ENCODE data around the gene ALDH6A1.

Gene ALDH6A1

GRCh38 chr14:74065746-74066575 lies 18.3 kb downstream of the ALDH6A1 start:
- 0 out of 2 replicates have a peak, but pooled peaks cover 3% of the 10 kb centered on the region for H3K4me1 ChIP-seq (ENCODE audit: control insufficient read depth, insufficient read depth, low read length)
- H3K4me3 ChIP-seq (ENCODE audit: low read depth, low read length), result no peak overlapping the region
- CTCF ChIA-PET, result no interaction called here
- POLR2A ChIA-PET, result interaction anchor here (1.8 kb wide), 1 partner anchor 18 kb away, joined by 6 read pairs; the partner anchor contains the start of gene ALDH6A1
- no peak for TF ChIP-seq TCF7L2 (IDR thresholded peaks at IDR 0.05; ENCODE audit: borderline replicate concordance, low read depth, low read length)
- TF ChIP-seq WT1 (tag by site-specific recombination; IDR thresholded peaks at IDR 0.05), result no peak
- TF ChIP-seq FEZF1 (tag by site-specific recombination; IDR thresholded peaks at IDR 0.05), result no peak
- no peak for TF ChIP-seq ZNF18 (tag by site-specific recombination; IDR thresholded peaks at IDR 0.05)
- no peak for TF ChIP-seq ZNF747 (tag by site-specific recombination; IDR thresholded peaks at IDR 0.05)
- H3K27ac ChIP-seq (ENCODE audit: extremely low read depth, low read depth, low read length), result no peak overlapping the region
- peaks cover 24 to 34% of the 10 kb centered on the region in 2 experiments for H3K36me3 ChIP-seq (ENCODE audit: control insufficient read depth in 2 of 2, insufficient read depth in 1 of 2, low read length in 2 of 2)
- H3K9me3 ChIP-seq (ENCODE audit: control insufficient read depth, insufficient read depth, low read depth, low read length), result no peaks in the 10 kb centered on the region

- Histone ChIP-seq H3K9me3 (ENCODE audit: control insufficient read depth, insufficient read depth, low read depth, low read length) (no peaks in the 10 kb centered on the region), H3K4me3 (ENCODE audit: low read depth, low read length) (no peak overlapping the region), H3K36me3 (ENCODE audit: control insufficient read depth in 2 of 2, insufficient read depth in 1 of 2, low read length in 2 of 2) (peaks cover 24 to 34% of the 10 kb centered on the region in 2 experiments), H3K4me1 (ENCODE audit: control insufficient read depth, insufficient read depth, low read length) (0 out of 2 replicates have a peak, but pooled peaks cover 3% of the 10 kb centered on the region), H3K27ac (ENCODE audit: extremely low read depth, low read depth, low read length) (no peak overlapping the region)
- ChIA-PET CTCF (no interaction called here), POLR2A (no interaction called here)
- no peak for TF ChIP-seq KLF17 (tag by site-specific recombination; IDR thresholded peaks at IDR 0.05)
- no peak for TF ChIP-seq GLI4 (tag by site-specific recombination; IDR thresholded peaks at IDR 0.05)
- TF ChIP-seq ZNF423 (tag by site-specific recombination; IDR thresholded peaks at IDR 0.05), result no peak
- TF ChIP-seq ZNF830 (tag by site-specific recombination; IDR thresholded peaks at IDR 0.05; ENCODE audit: low read depth), result no peak
Measured at GRCh38 chr14:74064883-74065282, 19.4 kb downstream of the ALDH6A1 start.

GRCh38 chr14:74064426-74064825 lies 19.8 kb downstream of the ALDH6A1 start:
- Histone ChIP-seq H3K36me3 (ENCODE audit: control insufficient read depth in 2 of 2, insufficient read depth in 1 of 2, low read length in 2 of 2) (peaks cover 24 to 34% of the 10 kb centered on the region in 2 experiments), H3K9me3 (ENCODE audit: control insufficient read depth, insufficient read depth, low read depth, low read length) (no peaks in the 10 kb centered on the region), H3K4me3 (ENCODE audit: low read depth, low read length) (no peak overlapping the region), H3K27ac (ENCODE audit: extremely low read depth, low read depth, low read length) (no peak overlapping the region), H3K4me1 (ENCODE audit: control insufficient read depth, insufficient read depth, low read length) (0 out of 2 replicates have a peak, but pooled peaks cover 3% of the 10 kb centered on the region)
- POLR2A ChIA-PET, result no interaction called here
- CTCF ChIA-PET, result no interaction called here
- TF ChIP-seq ZBTB21 (tag by site-specific recombination; IDR thresholded peaks at IDR 0.05) (no peak), SP7 (tag by site-specific recombination; IDR thresholded peaks at IDR 0.05) (no peak), ZNF311 (tag by site-specific recombination; IDR thresholded peaks at IDR 0.05; ENCODE audit: borderline replicate concordance) (no peak), BCL11B (tag by site-specific recombination; IDR thresholded peaks at IDR 0.05; ENCODE audit: low read depth) (no peak), ZNF777 (tag by site-specific recombination; IDR thresholded peaks at IDR 0.05; ENCODE audit: borderline replicate concordance) (no peak)

GRCh38 chr14:74062809-74063150 lies 21.5 kb downstream of the ALDH6A1 start:
- POLR2A ChIA-PET, result no interaction called here
- no peak overlapping the region for H3K27ac ChIP-seq (ENCODE audit: extremely low read depth, low read depth, low read length)
- TF ChIP-seq ZNF791 (tag by site-specific recombination; IDR thresholded peaks at IDR 0.05), result no peak
- TF ChIP-seq ZNF146 (tag by site-specific recombination; IDR thresholded peaks at IDR 0.05), result no peak
- no peak for TF ChIP-seq ZNF398 (tag by site-specific recombination; IDR thresholded peaks at IDR 0.05)
- TF ChIP-seq ZNF10 (tag by site-specific recombination; IDR thresholded peaks at IDR 0.05), result no peak
- no peak for TF ChIP-seq ZXDB (tag by site-specific recombination; IDR thresholded peaks at IDR 0.05)
- no peak for TF ChIP-seq ZNF510 (tag by site-specific recombination; IDR thresholded peaks at IDR 0.05; ENCODE audit: insufficient replicate concordance)
- no peak for TF ChIP-seq ZNF280C (tag by site-specific recombination; IDR thresholded peaks at IDR 0.05)

More at GRCh38 chr14:74062809-74063150, 21.5 kb downstream of the ALDH6A1 start:
- Histone ChIP-seq H3K36me3 (ENCODE audit: control insufficient read depth in 2 of 2, insufficient read depth in 1 of 2, low read length in 2 of 2) (peaks cover 24 to 30% of the 10 kb centered on the region in 2 experiments), H3K4me3 (ENCODE audit: low read depth, low read length) (no peak overlapping the region), H3K9me3 (ENCODE audit: control insufficient read depth, insufficient read depth, low read depth, low read length) (no peaks in the 10 kb centered on the region), H3K4me1 (ENCODE audit: control insufficient read depth, insufficient read depth, low read length) (0 out of 2 replicates have a peak, but pooled peaks cover 3% of the 10 kb centered on the region)
- CTCF ChIA-PET, result no interaction called here

Measured in HEK293 (cell line).